ENCODE measurements around the gene CYLD.

Gene CYLD

GRCh38 chr16:50808929-50809538, 67.1 kb downstream of the CYLD start:
- TF ChIP-seq USF1 (IDR thresholded peaks at IDR 0.05) (no peak), YY1 (IDR thresholded peaks at IDR 0.05; ENCODE audit: low read depth) (no peak), RAD21 (IDR thresholded peaks at IDR 0.05; ENCODE audit: low read depth) (no peak), EGR1 (IDR thresholded peaks at IDR 0.05) (no peak), EP300 (IDR thresholded peaks at IDR 0.05; ENCODE audit: borderline replicate concordance) (no peak), CREB1 (IDR thresholded peaks at IDR 0.05; ENCODE audit: low read depth) (no peak), NFIC (IDR thresholded peaks at IDR 0.05) (no peak), TEAD4 (IDR thresholded peaks at IDR 0.05) (no peak), MAX (IDR thresholded peaks at IDR 0.05) (no peak)

GRCh38 chr16:50809561-50809960, 67.7 kb downstream of the CYLD start:
- TF ChIP-seq FOXM1 (IDR thresholded peaks at IDR 0.05; ENCODE audit: borderline replicate concordance, low read depth) (no peak), EP300 (IDR thresholded peaks at IDR 0.05; ENCODE audit: borderline replicate concordance) (no peak), MAX (IDR thresholded peaks at IDR 0.05) (no peak), TEAD4 (IDR thresholded peaks at IDR 0.05) (no peak), RAD21 (IDR thresholded peaks at IDR 0.05; ENCODE audit: low read depth) (no peak), USF1 (IDR thresholded peaks at IDR 0.05) (no peak), REST (IDR thresholded peaks at IDR 0.05; ENCODE audit: low read depth) (no peak), YY1 (IDR thresholded peaks at IDR 0.05; ENCODE audit: low read depth) (no peak), CEBPB (IDR thresholded peaks at IDR 0.05) (no peak)

GRCh38 chr16:50810241-50810965, 68.5 kb downstream of the CYLD start:
- TF ChIP-seq REST (IDR thresholded peaks at IDR 0.05; ENCODE audit: low read depth) (no peak), YY1 (IDR thresholded peaks at IDR 0.05; ENCODE audit: low read depth) (no peak), USF1 (IDR thresholded peaks at IDR 0.05) (no peak), CREB1 (IDR thresholded peaks at IDR 0.05; ENCODE audit: low read depth) (no peak)

- TF ChIP-seq CEBPB (IDR thresholded peaks at IDR 0.05) (no peak), YY1 (IDR thresholded peaks at IDR 0.05; ENCODE audit: low read depth) (no peak), REST (IDR thresholded peaks at IDR 0.05; ENCODE audit: low read depth) (no peak), NFIC (IDR thresholded peaks at IDR 0.05) (no peak), RAD21 (IDR thresholded peaks at IDR 0.05; ENCODE audit: low read depth) (no peak), TAF1 (IDR thresholded peaks at IDR 0.05; ENCODE audit: low read depth) (no peak)
These were observed 70.2 kb downstream of the CYLD start for GRCh38 chr16:50812046-50812445.
